ENCODE measurements around the gene TNRC18.
"Not testable (repeated sequence)": the region's sequence is repeated elsewhere in the genome, so short reads cannot be mapped to it uniquely, and the experiment has no call there.

- TF ChIP-seq POLR2A (IDR thresholded peaks at IDR 0.05): not testable (repeated sequence)
- TF ChIP-seq, protein P1, sequence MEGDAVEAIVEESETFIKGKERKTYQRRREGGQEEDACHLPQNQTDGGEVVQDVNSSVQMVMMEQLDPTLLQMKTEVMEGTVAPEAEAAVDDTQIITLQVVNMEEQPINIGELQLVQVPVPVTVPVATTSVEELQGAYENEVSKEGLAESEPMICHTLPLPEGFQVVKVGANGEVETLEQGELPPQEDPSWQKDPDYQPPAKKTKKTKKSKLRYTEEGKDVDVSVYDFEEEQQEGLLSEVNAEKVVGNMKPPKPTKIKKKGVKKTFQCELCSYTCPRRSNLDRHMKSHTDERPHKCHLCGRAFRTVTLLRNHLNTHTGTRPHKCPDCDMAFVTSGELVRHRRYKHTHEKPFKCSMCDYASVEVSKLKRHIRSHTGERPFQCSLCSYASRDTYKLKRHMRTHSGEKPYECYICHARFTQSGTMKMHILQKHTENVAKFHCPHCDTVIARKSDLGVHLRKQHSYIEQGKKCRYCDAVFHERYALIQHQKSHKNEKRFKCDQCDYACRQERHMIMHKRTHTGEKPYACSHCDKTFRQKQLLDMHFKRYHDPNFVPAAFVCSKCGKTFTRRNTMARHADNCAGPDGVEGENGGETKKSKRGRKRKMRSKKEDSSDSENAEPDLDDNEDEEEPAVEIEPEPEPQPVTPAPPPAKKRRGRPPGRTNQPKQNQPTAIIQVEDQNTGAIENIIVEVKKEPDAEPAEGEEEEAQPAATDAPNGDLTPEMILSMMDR (IDR thresholded peaks at IDR 0.05): not testable (repeated sequence)
These were observed 149.7 kb downstream of the TNRC18 start for GRCh38 chr7:5273831-5274405.
